Right lobe of liver (tissue), 6 donors: ENCODE data around the gene ART5. TPM values are rescaled to one million over a fixed set of nuclear protein-coding genes. Genes with fewer than 3 reads are reported as not detected.
A peak's percentile ranks its signal among the peaks of the same experiment; 100 is the strongest.
"Not testable (repeated sequence)": the region's sequence is repeated elsewhere in the genome, so short reads cannot be mapped to it uniquely, and the experiment has no call there.

Source experiments
- ATAC-seq, 4 donors: fragments of 200-7000 bp; cut with Tn5 transposase; one replicate each; pipeline ENCODE4 v1.9.1; 2020; ENCODE audit warnings: mild to moderate bottlenecking in 4 of 4, moderate library complexity in 4 of 4
- DNase-seq, 3 donors: peaks; one replicate each; pipeline ENCODE4 v3.0.0-alpha.2; 2020
- H3K27ac ChIP-seq, 3 donors: fragments of 200-600 bp; one replicate each; pipeline ENCODE4 v1.8.0; 2022
- H3K27me3 ChIP-seq, 2 donors: fragments of 200-600 bp; one replicate each; pipeline ENCODE4 v1.8.0; 2022
- H3K36me3 ChIP-seq, 4 donors: fragments of 200-600 bp; sonication (generic) in 1 of 4; one replicate each; pipeline versions ENCODE4 v1.5.1 to v1.8.0; 2017 to 2022; ENCODE audit warnings: control low read depth in 1 of 4
- H3K4me1 ChIP-seq, 4 donors: fragments of 200-600 bp; sonication (generic) in 1 of 4; one replicate each; pipeline versions ENCODE4 v1.5.1 to v1.8.0; 2017 to 2022; ENCODE audit warnings: control low read depth in 1 of 4
- H3K4me3 ChIP-seq, 3 donors: fragments of 200-600 bp; one replicate each; pipeline ENCODE4 v1.8.0; 2022
- H3K9me3 ChIP-seq, 4 donors: fragments of 200-600 bp; sonication (generic) in 1 of 4; one replicate each; pipeline versions ENCODE4 v1.5.1 to v1.8.0; 2017 to 2022; ENCODE audit warnings: control low read depth in 1 of 4
- POLR2A ChIP-seq: fragments of 450-650 bp; IDR thresholded peaks from one replicate; pipeline ENCODE4 v1.6.1; 2017; ENCODE audit warnings: antibody characterized with exemption, mild to moderate bottlenecking
- WGBS: methylation state at CpG from one replicate; pipeline ENCODE4 v1.1.6; 2018; ENCODE audit warnings: low coverage, low lambda C conversion rate; ENCODE audit not compliant: insufficient coverage; ENCODE audit errors: missing lambda C conversion rate; 5-methylcytosine and 5-hydroxymethylcytosine counted together
- intact Hi-C, 2 donors: fragments of 100-400 bp; cut with DNase I; formaldehyde crosslinking; loops; one replicate each; pipeline versions ENCODE4 v1.11.2 to v1.14.1; 2022
- total RNA-seq, 6 experiments: library from RNA; depleted of rRNA in 2 of 6; stranded (reverse); fragments of >200 nt in 2 of 6; fragmentation: NEBNext Ultra II Directional in 3 of 6; extraction: Animal tissue kit (Norgen Biotek cat#: 25700) in 3 of 6; gene quantifications; one replicate each; pipeline versions ENCODE4 v1.1.0 to v1.2.4, GENCODE V29; 2016 to 2023
- TF ChIP-seq, protein P1 (sequence below), 4 donors: fragments of 200-600 bp in 3 of 4; fragments of 450-650 bp in 1 of 4; IDR thresholded peaks; one replicate each; pipeline versions ENCODE4 v1.5.1 to v1.8.0; 2016 to 2022; ENCODE audit warnings: antibody characterized with exemption in 4 of 4, mild to moderate bottlenecking in 2 of 4
- donor health status: DM: no; HTN: yes; CAD: no.
- donor health status: DM: no; HTN: no; CAD: no.
- donor health status: DM: no; HTN: no; CAD: no.
- donor health status: DM: no; HTN: yes; CAD: no.
- donor health status: DM: no; HTN: yes; CAD: no.

The ART5 gene
- total RNA-seq, 6 experiments from 2014 or later = 0.35 to 0.59 TPM; not detected in 4

DNA sequence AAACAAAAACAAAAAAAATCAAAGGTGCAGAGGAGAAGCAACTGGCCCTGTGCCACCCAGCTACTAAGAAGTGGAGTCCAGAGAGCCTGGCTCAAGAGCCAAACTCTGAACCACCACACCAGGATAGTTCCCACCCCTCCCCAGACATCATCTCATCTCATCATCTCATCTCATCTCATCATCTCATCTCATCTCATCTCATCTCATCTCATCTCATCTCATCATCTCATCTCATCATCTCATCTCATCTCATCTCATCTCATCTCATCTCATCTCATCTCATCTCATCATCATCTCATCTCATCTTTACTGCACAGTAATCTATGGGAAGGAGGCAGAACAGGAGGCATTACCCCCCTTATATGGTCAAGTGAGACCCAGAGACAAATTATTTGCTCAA lies 21.1 kb upstream of the ART5 start:
- H3K4me3 ChIP-seq = no peak overlapping the region
- TF ChIP-seq, protein P1, sequence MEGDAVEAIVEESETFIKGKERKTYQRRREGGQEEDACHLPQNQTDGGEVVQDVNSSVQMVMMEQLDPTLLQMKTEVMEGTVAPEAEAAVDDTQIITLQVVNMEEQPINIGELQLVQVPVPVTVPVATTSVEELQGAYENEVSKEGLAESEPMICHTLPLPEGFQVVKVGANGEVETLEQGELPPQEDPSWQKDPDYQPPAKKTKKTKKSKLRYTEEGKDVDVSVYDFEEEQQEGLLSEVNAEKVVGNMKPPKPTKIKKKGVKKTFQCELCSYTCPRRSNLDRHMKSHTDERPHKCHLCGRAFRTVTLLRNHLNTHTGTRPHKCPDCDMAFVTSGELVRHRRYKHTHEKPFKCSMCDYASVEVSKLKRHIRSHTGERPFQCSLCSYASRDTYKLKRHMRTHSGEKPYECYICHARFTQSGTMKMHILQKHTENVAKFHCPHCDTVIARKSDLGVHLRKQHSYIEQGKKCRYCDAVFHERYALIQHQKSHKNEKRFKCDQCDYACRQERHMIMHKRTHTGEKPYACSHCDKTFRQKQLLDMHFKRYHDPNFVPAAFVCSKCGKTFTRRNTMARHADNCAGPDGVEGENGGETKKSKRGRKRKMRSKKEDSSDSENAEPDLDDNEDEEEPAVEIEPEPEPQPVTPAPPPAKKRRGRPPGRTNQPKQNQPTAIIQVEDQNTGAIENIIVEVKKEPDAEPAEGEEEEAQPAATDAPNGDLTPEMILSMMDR (IDR thresholded peaks at IDR 0.05) = no peak
- no peak for TF ChIP-seq POLR2A
- no peak for DNase-seq
- no peaks in the 10 kb centered on the region for H3K36me3 ChIP-seq
- H3K9me3 ChIP-seq = no peaks in the 10 kb centered on the region
- no peak overlapping the region for H3K27ac ChIP-seq
- intact Hi-C loops = no loop called here
- no peaks in the 10 kb centered on the region for H3K27me3 ChIP-seq
- no peak for ATAC-seq
- no peaks in the 10 kb centered on the region for H3K4me1 ChIP-seq

DNA sequence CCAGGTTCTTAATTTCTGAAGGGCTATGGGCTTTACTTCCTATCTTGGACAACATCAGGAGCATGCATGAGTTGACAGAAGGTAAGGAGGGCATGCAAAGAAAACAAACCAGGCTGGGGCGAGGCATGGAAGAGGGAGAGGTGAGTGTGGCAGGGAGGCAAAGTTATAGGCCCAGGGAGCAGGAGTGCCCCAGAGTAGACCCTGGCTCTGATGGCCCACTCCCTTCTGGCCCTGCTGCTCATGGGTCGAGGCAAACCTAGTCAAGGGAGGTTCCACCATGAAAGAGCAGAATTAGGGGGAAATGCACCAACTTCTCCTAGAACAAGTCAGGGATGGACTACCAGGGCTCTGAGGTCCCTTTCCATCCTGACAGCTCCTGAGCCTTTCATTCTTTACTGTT lies 19.2 kb upstream of the ART5 start:
- DNase-seq (no peak), ATAC-seq (no peak)
- TF ChIP-seq, protein P1 (IDR thresholded peaks at IDR 0.05) = no peak
- TF ChIP-seq POLR2A = no peak
- no peaks in the 10 kb centered on the region for H3K36me3 ChIP-seq
- no peaks in the 10 kb centered on the region for H3K4me1 ChIP-seq
- H3K4me3 ChIP-seq = no peak overlapping the region
- no peak overlapping the region for H3K27ac ChIP-seq
- intact Hi-C loops = no loop called here
- no peaks in the 10 kb centered on the region for H3K27me3 ChIP-seq
- H3K9me3 ChIP-seq = no peaks in the 10 kb centered on the region
- WGBS = 80% methylated on average over 2 of the region's 2 CpGs

DNA sequence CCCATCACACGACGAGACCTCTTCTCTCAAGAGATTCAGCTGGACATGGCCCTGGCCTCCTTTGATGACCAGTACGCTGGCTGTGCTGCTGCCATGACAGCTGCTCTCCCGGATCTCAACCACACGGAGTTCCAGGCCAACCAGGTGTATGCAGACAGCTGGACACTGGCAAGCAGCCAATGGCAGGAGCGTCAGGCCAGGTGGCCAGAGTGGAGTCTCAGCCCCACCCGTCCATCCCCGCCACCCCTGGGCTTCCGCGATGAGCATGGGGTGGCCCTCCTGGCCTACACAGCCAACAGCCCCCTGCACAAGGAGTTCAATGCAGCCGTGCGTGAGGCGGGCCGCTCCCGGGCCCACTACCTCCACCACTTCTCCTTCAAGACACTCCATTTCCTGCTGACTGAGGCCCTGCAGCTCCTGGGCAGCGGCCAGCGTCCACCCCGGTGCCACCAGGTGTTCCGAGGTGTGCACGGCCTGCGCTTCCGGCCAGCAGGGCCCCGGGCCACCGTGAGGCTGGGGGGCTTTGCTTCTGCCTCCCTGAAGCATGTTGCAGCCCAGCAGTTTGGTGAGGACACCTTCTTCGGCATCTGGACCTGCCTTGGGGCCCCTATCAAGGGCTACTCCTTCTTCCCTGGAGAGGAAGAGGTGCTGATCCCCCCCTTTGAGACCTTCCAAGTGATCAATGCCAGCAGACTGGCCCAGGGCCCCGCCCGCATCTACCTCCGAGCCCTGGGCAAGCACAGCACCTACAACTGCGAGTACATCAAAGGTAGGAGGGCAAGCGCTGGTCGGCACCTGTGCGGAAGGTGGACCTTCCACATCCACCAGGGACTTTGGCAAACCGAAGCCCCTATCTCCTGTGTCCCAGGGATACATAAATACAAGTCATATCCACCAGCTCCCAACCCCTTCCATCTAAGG lies 18.1 kb upstream of the ART5 start:
- DNase-seq (no peak), ATAC-seq (peak in 1 of 4 donors; percentile 7)
- TF ChIP-seq, protein P1 (IDR thresholded peaks at IDR 0.05) = no peak
- TF ChIP-seq POLR2A = no peak
- Histone ChIP-seq H3K27ac (no peak overlapping the region), H3K4me3 (no peak overlapping the region), H3K4me1 (no peaks in the 10 kb centered on the region), H3K9me3 (no peaks in the 10 kb centered on the region), H3K27me3 (no peaks in the 10 kb centered on the region), H3K36me3 (no peaks in the 10 kb centered on the region)
- intact Hi-C loops = no loop called here
- 86% methylated on average over 5 of the region's 33 CpGs for WGBS

DNA sequence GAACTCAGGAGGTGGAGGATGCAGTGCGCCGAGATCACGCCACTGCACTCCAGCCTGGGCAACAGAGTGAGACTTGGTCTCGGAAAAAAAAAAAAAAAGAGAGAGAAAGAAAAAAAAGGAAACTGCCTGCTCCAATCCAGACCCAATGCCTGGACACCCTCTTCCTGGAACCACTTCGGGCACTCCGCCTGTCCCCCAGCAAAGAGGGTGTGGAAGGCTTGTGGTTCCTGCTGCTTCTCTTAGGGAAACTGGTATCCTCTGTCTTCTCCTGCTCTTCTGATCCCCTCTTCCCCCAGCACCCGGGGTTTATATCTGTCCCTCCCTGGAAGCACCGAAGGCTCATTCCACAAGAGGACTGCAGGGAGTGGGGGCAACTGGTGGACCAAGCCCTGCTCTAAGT lies 16.5 kb upstream of the ART5 start:
- intact Hi-C loops = no loop called here
- WGBS = 71% methylated on average over 6 of the region's 8 CpGs
- H3K4me1 ChIP-seq = no peaks in the 10 kb centered on the region
- no peaks in the 10 kb centered on the region for H3K36me3 ChIP-seq
- no peaks in the 10 kb centered on the region for H3K9me3 ChIP-seq
- H3K27me3 ChIP-seq = no peaks in the 10 kb centered on the region
- TF ChIP-seq, protein P1 (IDR thresholded peaks at IDR 0.05) = no peak
- TF ChIP-seq POLR2A = no peak
- no peak for ATAC-seq
- H3K4me3 ChIP-seq = no peak overlapping the region
- no peak for DNase-seq
- no peak overlapping the region for H3K27ac ChIP-seq

DNA sequence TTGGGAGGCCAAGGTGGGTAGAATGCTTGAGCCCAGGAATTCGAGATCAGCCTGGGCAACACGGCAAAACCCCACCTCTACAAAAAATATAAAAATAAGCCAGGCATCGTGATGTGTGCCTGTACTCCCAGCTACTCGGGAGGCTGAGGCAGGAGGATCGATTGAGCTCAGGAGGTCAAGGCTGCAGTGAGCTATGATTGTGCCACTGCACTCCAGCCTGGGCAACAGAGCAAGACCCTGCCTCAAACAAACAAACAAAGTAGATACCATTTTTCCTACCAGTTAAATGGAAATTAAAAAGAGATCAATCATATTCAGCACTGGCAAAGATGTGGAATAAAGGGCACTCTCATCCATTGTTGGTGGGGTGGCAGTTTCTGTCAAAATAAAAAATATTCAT lies 15.5 kb upstream of the ART5 start:
- H3K4me1 ChIP-seq, intact Hi-C loops, H3K27ac ChIP-seq, H3K4me3 ChIP-seq, H3K27me3 ChIP-seq, ATAC-seq, H3K36me3 ChIP-seq, DNase-seq, H3K9me3 ChIP-seq: not testable (repeated sequence)
- WGBS = 64% methylated on average over 5 of the region's 5 CpGs
